Endothelial cell of umbilical vein (primary cell): Measurements from ENCODE around the gene CLIC4. TPM values are rescaled to one million over a fixed set of nuclear protein-coding genes. Genes with fewer than 3 reads are reported as not detected.

Experiments
- BruUV-seq: library from RNA; stranded (reverse); fragments of 400-500 nt; replicated peaks from 2 replicates; lab custom pipeline; 2021; lab: Mats Ljungman, UMichigan
- CTCF ChIA-PET: fragments of 300-600, 350-600 bp; sonication (Branson Sonifier 250); formaldehyde crosslinking; loops from one replicate; lab custom pipeline; 2021; ENCODE audit warnings: antibody characterized with exemption, inconsistent platforms; lab: Charles Lee
- POLR2A ChIA-PET: fragments of 300-600, 350-600 bp; sonication (Branson Sonifier 250); formaldehyde crosslinking; loops from one replicate; lab custom pipeline; 2021; ENCODE audit warnings: antibody characterized with exemption, inconsistent platforms; lab: Charles Lee
- DNase-seq: peaks from one replicate; pipeline ENCODE4 v3.0.0-alpha.2; 2011; ENCODE audit warnings: low read depth, low spot score
- FAIRE-seq: peaks from 2 replicates; lab custom pipeline; 2011; peaks lifted over from hg19 to GRCh38; lab: Jason Lieb, UNC
- H2AFZ ChIP-seq: 2 replicates; pipeline ENCODE4 v1.6.0; 2012; ENCODE audit warnings: low read depth, low read length, control low read depth, inconsistent platforms
- H3K27ac ChIP-seq: 2 replicates; pipeline ENCODE4 v1.5.1; 2011; ENCODE audit warnings: low read depth, mild to moderate bottlenecking, control low read depth, low read length, moderate library complexity; ENCODE audit not compliant: insufficient read depth
- H3K27me3 ChIP-seq, 2 experiments: 2 replicates each; pipeline versions ENCODE4 v1.6.0 to v1.6.1; 2011; ENCODE audit warnings: low read length in 2 of 2, mixed read lengths in 1 of 2; ENCODE audit not compliant: control insufficient read depth in 2 of 2, insufficient read depth in 2 of 2
- H3K36me3 ChIP-seq, 2 experiments: 2 replicates in 1 of 2; 3 replicates in 1 of 2; pipeline ENCODE4 v1.5.1; 2011; ENCODE audit warnings: low read length in 2 of 2, mild to moderate bottlenecking in 1 of 2, moderate library complexity in 1 of 2; ENCODE audit not compliant: control insufficient read depth in 2 of 2, insufficient read depth in 2 of 2; ENCODE audit errors: extremely low read depth in 1 of 2
- H3K4me1 ChIP-seq: 3 replicates; pipeline ENCODE4 v1.5.1; 2011; ENCODE audit warnings: mild to moderate bottlenecking, low read length; ENCODE audit not compliant: control insufficient read depth, insufficient read depth; ENCODE audit errors: extremely low read depth
- H3K4me2 ChIP-seq: 2 replicates; pipeline ENCODE4 v1.6.1; 2011; ENCODE audit warnings: low read length, control low read depth, mixed read lengths; ENCODE audit not compliant: insufficient read depth
- H3K4me3 ChIP-seq, 3 experiments: fragments of 200-600 bp in 1 of 3; sonication (generic), shearing (Covaris generic) in 1 of 3; replicated peaks in 1 of 3; 2 replicates each; pipeline ENCODE4 v1.5.1; 2011 to 2016; ENCODE audit warnings: control low read depth in 3 of 3, low read length in 3 of 3, mild to moderate bottlenecking in 2 of 3, inconsistent platforms in 1 of 3, low read depth in 1 of 3, moderate library complexity in 1 of 3; ENCODE audit not compliant: insufficient read depth in 1 of 3
- H3K79me2 ChIP-seq: 2 replicates; pipeline ENCODE4 v1.6.0; 2012; ENCODE audit warnings: low read length, inconsistent platforms; ENCODE audit not compliant: control insufficient read depth, insufficient read depth
- H3K9ac ChIP-seq: replicated peaks from 2 replicates; pipeline ENCODE3; 2011; ENCODE audit warnings: low read length, control low read depth; ENCODE audit not compliant: insufficient read depth; ENCODE audit errors: extremely low read depth
- H3K9me1 ChIP-seq: replicated peaks from 3 replicates; pipeline ENCODE4 v1.6.0; 2011; ENCODE audit warnings: mild to moderate bottlenecking, low read length; ENCODE audit not compliant: control insufficient read depth, insufficient read depth; ENCODE audit errors: extremely low read depth
- H3K9me3 ChIP-seq: replicated peaks from 2 replicates; pipeline ENCODE4 v1.5.1; 2012; ENCODE audit warnings: low read length, inconsistent platforms; ENCODE audit not compliant: control insufficient read depth, insufficient read depth
- H4K20me1 ChIP-seq: replicated peaks from 2 replicates; pipeline ENCODE3; 2011; ENCODE audit warnings: mild to moderate bottlenecking, low read length; ENCODE audit not compliant: control insufficient read depth, insufficient read depth; ENCODE audit errors: extremely low read depth
- CTCF ChIP-seq, 2 donors: IDR thresholded peaks; 1 replicate in 1 of 2; 2 replicates in 1 of 2; pipeline ENCODE4 v1.5.1; 2011; ENCODE audit warnings: low read length in 2 of 2, mild to moderate bottlenecking in 2 of 2, moderate library complexity in 2 of 2, control low read depth in 1 of 2, inconsistent platforms in 1 of 2, low read depth in 1 of 2; ENCODE audit not compliant: insufficient read depth in 1 of 2; ENCODE audit errors: extremely low read depth in 1 of 2
- EZH2 ChIP-seq: IDR thresholded peaks from 2 replicates; pipeline ENCODE4 v1.6.1; 2012; ENCODE audit warnings: borderline replicate concordance, low read depth, mild to moderate bottlenecking, moderate library complexity, low read length, inconsistent platforms; ENCODE audit not compliant: severe bottlenecking
- FOS ChIP-seq: IDR thresholded peaks from 2 replicates; pipeline ENCODE4 v1.6.1; 2011; ENCODE audit warnings: mild to moderate bottlenecking, low read length, moderate library complexity, borderline replicate concordance; ENCODE audit not compliant: insufficient read depth
- GATA2 ChIP-seq: IDR thresholded peaks from 2 replicates; pipeline ENCODE4 v1.7.0; 2011; ENCODE audit warnings: low read depth, mild to moderate bottlenecking, moderate library complexity, mixed read lengths, low read length; ENCODE audit not compliant: insufficient read length, insufficient read depth
- JUN ChIP-seq: IDR thresholded peaks from 2 replicates; pipeline ENCODE4 v1.6.1; 2011; ENCODE audit warnings: borderline replicate concordance, low read depth; ENCODE audit not compliant: insufficient read length, insufficient read depth
- MAX ChIP-seq: IDR thresholded peaks from 2 replicates; pipeline ENCODE4 v1.6.1; 2011; ENCODE audit not compliant: insufficient read depth, insufficient read length
- MYC ChIP-seq: IDR thresholded peaks from one replicate; pipeline ENCODE4 v1.6.1; 2011; ENCODE audit warnings: mild to moderate bottlenecking, low read depth, low read length
- POLR2A ChIP-seq: IDR thresholded peaks from 2 replicates; pipeline ENCODE4 v1.6.1; 2012; ENCODE audit warnings: low read depth, mild to moderate bottlenecking, control low read depth, low read length
- POLR2AphosphoS5 ChIP-seq: IDR thresholded peaks from 2 replicates; pipeline ENCODE4 v1.6.1; 2012; ENCODE audit warnings: low read depth, mild to moderate bottlenecking, control low read depth, low read length, moderate library complexity; ENCODE audit not compliant: insufficient read depth
- dilution Hi-C: fragments of 300-500 bp; cut with MboI; formaldehyde crosslinking; loops from one replicate; pipeline ENCODE4 v1.15.0; 2019; ENCODE audit warnings: low sequenced_read_pairs; ENCODE audit not compliant: extremely low pct_ligation_motif_present
- intact Hi-C: fragments of 100-400 bp; cut with micrococcal nuclease; formaldehyde crosslinking; loops from one replicate; pipeline ENCODE4 v1.10.0; 2022
- polyA plus RNA-seq, 4 experiments: library from polyadenylated mRNA; depleted of rRNA in 3 of 4; stranded (reverse) in 3 of 4; unstranded in 1 of 4; fragments of >200 nt; gene quantifications; 2 replicates each; pipeline versions ENCODE4 v1.2.1 to v1.2.3, GENCODE V29; 2011 to 2012; ENCODE audit warnings: missing spikeins in 1 of 4
- total RNA-seq: library from RNA; stranded (reverse); gene quantifications from 2 replicates; pipeline ENCODE4 v1.2.3, GENCODE V29; 2021

CLIC4 gene
- total and polyA plus RNA-seq, 2 donors (not counting 3 experiments of a cell fraction or from before 2014, with no cell fraction given) = 97.5 to 330 TPM

DNA sequence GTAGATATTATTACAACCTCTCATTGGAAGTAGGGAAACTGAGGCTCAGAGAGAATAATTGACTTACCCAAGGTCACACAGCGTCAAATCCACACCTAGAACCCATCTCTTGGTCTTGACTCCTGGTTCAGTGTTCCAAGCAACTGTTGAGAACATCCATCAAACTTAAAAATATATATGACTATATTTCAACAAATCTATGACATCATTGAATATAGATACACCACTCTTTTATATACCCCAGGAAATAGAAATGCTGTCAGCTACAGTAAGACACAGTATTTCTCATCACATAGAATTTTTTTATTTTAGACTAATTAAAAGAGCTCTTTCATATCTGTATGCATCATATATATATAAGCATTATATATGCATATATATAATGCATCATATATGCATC, 127.9 kb downstream of the CLIC4 start:
- intact Hi-C loops = no loop called here
- FAIRE-seq (no peak), DNase-seq (no peak)
- dilution Hi-C loops = no loop called here
- no peaks in the 10 kb centered on the region for H4K20me1 ChIP-seq
- H3K9ac ChIP-seq = no peak overlapping the region
- BruUV-seq = no TSS peak
- no peak overlapping the region for H2AFZ ChIP-seq
- H3K4me1 ChIP-seq = no peaks in the 10 kb centered on the region
- TF ChIP-seq MAX (no peak), MYC (no peak), EZH2 (no peak), JUN (no peak), GATA2 (no peak), FOS (no peak), CTCF (IDR thresholded peaks at IDR 0.05; ENCODE audit: extremely low read depth in 1 of 2, insufficient read depth in 1 of 2, low read depth in 1 of 2, low read length in 2 of 2) (no peak), POLR2AphosphoS5 (no peak), POLR2A (no peak)
- no peaks in the 10 kb centered on the region for H3K9me1 ChIP-seq
- no peaks in the 10 kb centered on the region for H3K79me2 ChIP-seq
- CTCF ChIA-PET = no interaction called here
- H3K4me2 ChIP-seq = no peak overlapping the region
- POLR2A ChIA-PET = no interaction called here
- H3K27ac ChIP-seq = no peak overlapping the region
- peaks cover 7 to 13% of the 10 kb centered on the region in 2 experiments for H3K27me3 ChIP-seq
- H3K36me3 ChIP-seq = no peaks in the 10 kb centered on the region
- H3K9me3 ChIP-seq = no peaks in the 10 kb centered on the region
- H3K4me3 ChIP-seq = no peak overlapping the region
